SKM-1 treated with dmso at 0.1 percent for 144 hours (cell line): ENCODE measurements around the gene FITM1.
A peak's percentile ranks its signal among the peaks of the same experiment; 100 is the strongest.
"Not testable (repeated sequence)": the region's sequence is repeated elsewhere in the genome, so short reads cannot be mapped to it uniquely, and the experiment has no call there.

ENCODE experiments used
- DNase-seq: peaks from one replicate; lab custom pipeline; 2025; ENCODE audit not compliant: unreplicated experiment; lab: John Stamatoyannopoulos, UW

Gene FITM1

DNA sequence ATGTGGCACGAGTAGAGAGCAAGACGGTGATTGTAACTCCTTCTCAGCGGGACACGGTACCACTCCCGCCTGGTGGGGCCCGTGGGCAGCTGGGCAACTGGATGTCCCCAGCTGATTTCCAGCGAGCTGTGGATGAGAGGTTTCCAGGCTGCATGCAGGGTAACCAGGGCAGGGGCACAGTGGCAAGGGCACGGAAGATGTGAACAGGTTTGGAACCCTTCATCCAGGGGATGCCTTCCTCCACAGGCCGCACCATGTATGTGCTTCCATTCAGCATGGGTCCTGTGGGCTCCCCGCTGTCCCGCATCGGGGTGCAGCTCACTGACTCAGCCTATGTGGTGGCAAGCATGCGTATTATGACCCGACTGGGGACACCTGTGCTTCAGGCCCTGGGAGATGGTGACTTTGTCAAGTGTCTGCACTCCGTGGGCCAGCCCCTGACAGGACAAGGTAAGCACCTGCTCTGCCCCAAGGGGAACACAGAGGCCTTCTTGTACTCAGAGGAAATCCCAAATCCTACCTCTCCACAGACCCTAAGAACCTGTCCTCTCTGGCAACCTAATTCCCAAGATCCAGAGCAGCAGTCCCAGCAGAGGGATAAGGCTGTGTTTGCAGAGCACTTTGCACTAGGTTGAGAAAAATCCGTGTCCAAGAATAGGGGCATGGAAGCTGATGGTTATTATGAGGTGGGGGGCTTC, 32.1 kb upstream of the FITM1 start:
- DNase-seq: no peak

DNA sequence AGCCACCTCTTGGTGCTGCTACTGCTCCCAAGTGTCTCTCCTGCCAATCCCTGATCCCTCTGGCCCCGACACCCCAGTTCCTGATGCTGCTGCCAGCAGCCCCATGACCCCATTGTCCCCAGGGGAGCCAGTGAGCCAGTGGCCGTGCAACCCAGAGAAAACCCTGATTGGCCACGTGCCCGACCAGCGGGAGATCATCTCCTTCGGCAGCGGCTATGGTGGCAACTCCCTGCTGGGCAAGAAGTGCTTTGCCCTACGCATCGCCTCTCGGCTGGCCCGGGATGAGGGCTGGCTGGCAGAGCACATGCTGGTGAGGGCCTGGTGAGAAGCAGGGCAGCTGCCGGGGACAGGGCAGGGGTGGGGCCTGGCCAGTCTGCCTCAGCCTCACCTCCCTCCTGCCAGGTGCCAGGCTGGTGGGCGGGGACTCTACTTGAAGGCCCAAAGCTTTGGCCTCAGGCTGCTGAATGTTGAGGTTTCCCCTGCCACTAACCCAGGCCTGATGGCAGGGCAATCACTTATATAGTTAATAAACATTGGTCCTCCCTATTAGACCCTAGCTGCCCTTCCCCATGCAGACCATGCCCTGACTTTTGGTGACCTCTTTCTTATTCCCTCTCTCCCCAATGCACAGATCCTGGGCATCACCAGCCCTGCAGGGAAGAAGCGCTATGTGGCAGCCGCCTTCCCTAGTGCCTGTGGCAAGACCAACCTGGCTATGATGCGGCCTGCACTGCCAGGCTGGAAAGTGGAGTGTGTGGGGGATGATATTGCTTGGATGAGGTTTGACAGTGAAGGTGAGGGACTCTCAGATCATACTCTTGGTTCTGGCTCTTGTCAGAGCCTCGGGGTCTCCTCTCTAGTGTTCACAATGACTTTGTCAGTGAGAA, 31.3 kb upstream of the FITM1 start:
- no peak for DNase-seq

DNA sequence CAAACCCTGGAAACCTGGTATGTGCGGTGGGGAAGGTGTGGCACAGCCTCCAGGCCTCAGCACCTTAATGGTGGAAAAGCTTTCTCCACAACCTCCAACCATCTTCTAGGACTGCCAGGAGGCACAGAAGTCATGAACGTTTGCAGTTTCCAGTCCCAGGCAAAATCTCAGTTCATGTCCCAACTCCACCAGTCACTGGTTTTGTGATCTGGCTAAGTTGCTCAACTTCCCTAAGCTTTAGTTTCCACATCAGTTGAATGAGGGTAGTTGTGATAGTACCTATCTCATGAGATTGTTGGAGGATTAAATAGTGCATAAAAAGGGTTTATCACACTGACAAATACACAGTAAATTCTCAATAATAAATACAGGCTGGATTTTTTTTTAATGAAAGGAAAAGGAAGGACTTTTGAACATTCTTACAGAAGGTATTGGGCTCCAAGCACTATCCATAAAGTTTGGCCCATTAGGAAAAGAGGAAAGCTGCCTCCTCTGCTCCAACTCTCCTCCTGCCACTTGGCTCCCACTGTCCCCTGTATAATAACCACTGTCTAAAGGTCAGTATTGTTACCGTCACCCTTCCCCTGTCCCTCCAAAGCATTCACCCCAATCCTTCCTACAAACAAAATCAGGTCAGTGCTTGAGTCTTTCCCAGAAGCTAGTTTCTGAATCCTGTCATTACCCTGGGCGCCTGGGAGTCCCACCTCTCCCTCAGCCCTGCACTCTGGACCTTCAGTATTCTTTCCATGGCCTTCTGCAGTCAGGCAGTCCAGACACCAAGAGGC, 30.1 kb upstream of the FITM1 start:
- DNase-seq: no peak

DNA sequence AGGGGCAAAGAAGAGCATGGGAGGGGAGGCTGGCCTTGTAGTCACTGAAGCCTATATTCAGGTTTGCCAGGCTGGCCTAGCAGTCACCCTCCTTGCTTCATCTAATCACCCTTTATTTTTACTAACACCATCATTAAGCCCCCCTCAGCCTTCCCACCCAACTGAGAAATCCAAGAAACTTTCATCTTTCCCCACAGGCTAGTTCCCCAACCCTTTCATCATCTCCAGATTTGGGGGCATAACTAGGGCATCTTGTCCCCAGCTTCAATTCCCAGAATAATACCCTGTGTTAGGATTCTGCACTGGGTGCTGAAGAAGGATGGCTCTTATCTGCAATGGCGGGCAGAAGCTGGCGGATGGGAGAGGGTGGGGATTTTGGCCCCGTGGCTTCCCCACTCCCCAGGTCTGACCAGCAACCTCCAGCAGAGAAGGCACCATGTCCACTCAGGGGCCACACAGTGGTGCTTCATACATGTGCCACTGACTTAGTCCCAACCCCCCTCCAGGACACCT, 29.4 kb upstream of the FITM1 start:
- DNase-seq: no peak

DNA sequence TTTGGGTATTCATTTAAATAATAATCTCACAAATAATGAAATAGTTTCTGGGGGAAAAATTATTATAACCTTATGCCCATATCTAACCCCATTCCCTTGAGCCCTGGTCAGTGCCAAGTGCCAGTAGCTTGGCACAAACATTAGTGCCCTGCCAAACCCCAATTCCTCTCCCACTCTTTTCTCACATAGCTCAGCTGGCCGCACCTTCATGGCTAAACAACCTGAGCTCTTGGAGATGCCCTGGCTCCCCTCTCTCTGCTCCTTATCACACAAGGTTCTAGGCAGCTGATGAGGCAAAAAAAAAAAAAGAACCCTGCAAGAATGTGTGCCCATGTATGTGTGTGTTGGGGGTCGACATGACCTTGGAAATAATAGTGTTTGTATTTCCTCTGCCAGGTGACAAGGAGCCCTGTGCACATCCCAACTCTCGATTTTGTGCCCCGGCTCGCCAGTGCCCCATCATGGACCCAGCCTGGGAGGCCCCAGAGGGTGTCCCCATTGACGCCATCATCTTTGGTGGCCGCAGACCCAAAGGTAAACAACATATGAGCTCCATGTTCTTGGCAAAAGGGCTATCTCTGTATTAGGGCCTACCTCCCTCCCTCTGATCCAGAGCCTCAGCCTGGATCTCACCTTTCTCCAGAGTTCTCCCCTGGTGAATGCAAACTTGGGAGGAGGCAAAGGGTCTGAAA, 28.0 kb upstream of the FITM1 start:
- DNase-seq: no peak

DNA sequence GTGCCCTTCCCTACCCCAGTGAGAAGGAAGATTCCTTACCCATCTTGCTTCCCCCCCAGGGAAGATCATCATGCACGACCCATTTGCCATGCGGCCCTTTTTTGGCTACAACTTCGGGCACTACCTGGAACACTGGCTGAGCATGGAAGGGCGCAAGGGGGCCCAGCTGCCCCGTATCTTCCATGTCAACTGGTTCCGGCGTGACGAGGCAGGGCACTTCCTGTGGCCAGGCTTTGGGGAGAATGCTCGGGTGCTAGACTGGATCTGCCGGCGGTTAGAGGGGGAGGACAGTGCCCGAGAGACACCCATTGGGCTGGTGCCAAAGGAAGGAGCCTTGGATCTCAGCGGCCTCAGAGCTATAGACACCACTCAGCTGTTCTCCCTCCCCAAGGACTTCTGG, 27.0 kb upstream of the FITM1 start:
- no peak for DNase-seq

DNA sequence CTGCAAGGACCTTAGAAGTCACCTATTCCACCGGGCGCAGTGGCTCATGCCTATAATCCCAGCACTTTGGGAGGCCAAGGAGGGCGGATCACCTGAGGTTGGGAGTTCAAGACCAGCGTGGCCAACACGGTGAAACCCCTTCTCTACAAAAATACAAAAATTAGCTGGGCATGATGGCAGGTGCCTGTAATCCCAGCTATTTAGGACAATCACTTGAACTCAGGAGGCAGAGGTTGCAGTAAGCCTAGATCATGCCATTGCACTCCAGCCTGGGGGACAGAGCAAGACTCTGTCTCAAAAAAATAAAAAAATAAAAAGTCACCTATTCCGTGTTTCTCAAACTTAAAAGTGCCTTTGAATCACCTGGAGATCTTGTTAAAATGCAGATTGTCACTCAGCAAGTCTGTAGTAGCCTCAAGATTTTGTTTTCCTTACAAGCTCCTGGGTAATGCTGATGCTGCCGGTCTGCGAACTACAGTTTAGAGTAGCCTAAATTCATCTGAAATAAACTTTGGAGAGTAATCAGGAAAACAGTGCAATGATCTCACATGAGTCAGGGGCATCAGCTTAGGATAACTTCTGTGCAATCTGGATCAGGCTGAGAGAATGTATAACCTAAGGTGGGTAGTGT, 24.7 kb upstream of the FITM1 start:
- DNase-seq: not testable (repeated sequence)

DNA sequence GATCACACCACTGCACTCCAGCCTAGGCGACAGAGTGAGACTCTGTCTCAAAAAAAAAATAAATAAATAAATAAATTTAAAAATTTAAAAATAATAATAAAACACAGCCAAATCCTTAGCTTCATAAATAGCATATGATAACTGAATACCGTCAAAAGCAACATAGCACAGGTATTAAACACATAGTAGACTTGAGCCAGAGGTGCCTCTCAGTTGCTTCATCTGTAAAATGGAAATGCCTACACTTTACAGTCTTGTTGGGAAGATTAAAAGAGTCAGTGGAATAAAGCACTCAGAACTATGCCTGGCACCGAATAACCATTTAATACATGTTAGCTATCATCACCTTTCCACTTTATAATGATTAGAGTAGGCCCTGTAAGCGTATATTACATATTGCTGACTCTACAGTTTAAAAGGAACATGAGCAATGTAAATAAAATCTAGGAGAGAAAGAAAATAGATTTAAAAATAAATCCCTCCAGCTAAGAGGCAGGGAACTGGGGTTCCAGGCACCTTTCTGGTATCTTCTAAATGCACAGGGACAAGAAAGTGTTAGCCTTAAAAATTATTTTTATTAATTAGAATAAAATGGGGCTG, 23.7 kb upstream of the FITM1 start:
- no peak for DNase-seq

DNA sequence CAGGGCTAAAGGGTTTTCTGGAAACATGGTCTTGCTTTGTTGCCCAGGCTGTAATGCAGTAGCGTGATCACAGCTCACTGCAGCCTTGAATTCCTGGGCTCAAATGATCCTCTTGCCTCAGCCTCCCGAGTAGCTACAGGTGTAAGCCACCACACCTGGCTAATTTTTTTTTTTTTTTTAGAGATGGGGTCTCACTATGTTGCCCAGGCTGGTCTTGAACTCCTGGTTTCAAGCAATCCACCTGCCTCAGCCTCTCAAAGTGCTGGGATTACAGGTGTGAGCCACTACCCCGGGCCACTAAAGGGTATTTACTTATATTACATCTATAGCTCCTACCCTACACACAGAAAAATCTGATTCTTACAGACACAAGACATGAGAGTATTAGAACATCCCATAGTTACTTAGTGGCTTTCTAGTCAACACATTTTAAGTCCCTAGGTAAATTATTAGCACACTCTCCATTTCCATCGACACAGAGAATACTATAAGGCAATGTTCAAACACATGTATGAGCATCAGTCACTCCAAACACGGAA, 22.1 kb upstream of the FITM1 start:
- DNase-seq: no peak

DNA sequence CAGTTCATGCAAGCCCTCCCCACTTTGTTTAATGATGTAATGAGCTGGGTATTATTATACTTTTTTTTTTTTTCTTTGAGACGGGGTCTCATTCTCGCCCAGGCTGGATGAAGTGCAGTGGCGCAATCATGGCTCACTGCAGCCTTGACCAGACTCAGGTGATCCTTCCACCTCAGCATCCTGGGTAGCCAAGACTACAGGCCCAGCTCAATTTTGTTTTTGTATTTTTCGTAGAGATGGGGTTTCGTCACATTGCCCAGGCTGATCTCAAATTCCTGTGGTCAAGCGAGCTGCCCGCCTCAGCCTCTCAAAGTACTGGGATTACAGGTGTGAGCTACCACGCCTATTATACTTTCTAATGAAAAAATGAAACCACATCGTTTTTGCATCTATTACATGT, 20.4 kb upstream of the FITM1 start:
- no peak for DNase-seq

DNA sequence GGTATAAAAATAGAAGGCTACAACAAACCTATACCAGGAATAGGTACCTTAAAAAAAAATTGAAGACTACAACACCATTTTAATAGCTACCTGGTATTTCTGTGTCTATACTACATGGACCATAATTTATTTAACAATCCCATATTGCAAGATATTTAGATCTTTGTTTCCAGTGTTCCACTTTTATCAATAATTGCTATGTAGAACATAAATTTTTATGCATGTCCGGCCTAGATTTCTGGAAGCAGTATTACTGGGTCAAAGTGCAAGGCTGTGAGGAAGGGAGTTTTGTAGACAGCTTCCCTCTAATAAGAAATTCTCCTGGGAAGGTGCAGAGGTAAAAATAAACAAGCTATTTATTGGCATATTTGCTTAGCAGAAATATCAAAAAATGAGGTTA, 19.9 kb upstream of the FITM1 start:
- no peak for DNase-seq

DNA sequence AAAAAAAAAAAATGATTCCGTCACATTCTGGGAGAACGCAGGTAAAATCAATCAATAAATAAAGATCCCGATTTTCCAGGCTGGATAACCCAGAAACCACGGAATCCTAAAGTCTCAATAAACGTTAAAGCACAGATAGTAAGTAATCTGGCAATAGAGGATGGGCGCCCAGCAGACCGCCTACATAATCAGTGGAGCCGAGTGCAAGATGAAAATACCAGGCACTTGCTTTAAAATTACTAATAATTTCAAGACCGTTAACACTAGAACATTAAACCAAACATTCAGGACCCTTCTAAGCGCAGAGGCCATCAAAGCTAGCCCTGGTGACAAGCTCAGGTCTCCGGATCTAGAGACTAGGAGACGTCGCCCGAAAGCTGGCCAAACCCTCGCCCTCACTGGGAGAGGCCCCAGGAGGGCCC, 17.1 kb upstream of the FITM1 start:
- no peak for DNase-seq

DNA sequence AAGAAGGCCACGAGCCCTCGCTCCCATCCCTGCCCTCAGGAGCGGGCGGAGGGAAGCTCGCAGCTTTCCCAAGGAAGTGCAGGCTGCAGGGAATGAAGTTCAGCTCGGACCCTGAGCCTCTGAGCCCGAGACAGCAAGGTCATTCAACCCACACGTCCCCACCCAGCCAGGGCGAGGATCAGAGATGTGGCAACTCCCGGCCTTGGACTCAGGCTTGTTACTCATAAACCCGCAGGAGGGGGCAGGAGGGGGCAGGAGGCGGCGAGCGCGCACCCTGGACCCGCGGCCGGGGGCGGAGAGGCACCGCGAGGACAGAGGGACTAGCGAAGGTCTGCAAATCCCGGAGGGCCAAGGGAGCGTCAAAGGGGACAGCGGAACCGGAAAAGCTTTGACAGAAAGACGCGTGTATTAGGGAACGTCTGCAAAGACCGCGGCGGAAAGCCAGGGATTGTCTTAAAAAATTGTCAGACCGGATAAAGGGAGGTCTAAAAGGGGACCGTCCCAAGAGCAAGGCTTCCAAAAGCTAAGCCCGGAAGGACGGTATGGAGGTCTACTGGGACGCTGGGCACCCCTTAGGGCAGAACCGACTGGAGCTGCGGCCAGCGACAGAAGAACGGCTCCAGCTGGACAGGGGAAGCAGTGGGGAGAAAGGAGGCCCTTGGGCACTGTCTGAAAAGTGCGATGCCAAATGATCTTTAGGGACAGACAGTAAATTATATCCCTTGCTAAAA, 16.5 kb upstream of the FITM1 start:
- DNase-seq: peak; percentile 80

DNA sequence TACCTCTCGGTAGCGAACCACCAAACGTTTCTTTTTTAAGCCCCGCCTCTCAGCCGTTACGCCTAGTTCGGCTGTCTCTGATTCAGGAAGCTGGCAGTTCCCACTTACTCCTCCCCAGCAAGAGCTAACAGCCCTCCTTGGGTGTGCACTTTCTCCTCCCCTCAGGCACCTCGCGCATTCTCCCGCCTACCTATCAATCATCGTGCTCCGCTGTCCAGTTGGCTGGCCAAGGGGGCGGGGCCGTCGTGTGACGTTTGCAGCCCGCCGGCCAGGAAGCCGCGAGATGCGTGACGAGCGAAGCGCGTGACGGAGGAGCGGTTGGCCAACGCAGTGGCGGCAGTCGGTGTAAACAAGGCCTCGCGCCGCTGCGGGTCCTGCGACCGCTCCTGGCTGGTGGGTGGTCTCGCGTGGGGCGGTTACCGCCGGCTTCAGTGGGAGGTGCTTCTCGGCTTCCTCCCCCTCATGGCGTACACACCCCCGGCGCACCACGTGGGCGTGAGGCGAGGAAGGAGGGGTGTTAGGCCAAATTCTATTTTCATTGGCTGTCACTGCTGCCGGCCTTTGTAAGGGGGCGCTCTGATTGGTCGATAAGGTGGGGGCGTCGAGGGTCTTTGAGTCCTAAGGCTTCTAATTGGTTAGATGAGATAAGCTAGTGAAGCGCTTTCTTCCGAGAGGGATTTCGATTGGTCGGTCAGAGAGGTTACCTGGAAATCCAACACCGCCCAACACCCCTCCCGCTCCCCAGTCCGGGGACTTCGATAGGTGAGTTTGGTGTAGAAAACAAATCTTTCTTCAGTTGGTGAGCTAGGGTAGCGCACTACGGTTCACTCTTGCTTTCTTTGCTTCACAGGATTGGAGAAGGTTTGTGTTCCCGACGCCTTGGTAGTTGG, 15.7 kb upstream of the FITM1 start, which contains the start of the genes DCAF11 and NRL:
Gene DCAF11, plus strand, starts transcription at position 246 of the 890 bp plus-strand sequence. CDS start 818 bp downstream, outside the sequence.
Gene NRL, minus strand, starts transcription at position 418 of the 890 bp plus-strand sequence. CDS start 32,101 bp downstream, outside the sequence.
- peak; percentile 97 for DNase-seq

DNA sequence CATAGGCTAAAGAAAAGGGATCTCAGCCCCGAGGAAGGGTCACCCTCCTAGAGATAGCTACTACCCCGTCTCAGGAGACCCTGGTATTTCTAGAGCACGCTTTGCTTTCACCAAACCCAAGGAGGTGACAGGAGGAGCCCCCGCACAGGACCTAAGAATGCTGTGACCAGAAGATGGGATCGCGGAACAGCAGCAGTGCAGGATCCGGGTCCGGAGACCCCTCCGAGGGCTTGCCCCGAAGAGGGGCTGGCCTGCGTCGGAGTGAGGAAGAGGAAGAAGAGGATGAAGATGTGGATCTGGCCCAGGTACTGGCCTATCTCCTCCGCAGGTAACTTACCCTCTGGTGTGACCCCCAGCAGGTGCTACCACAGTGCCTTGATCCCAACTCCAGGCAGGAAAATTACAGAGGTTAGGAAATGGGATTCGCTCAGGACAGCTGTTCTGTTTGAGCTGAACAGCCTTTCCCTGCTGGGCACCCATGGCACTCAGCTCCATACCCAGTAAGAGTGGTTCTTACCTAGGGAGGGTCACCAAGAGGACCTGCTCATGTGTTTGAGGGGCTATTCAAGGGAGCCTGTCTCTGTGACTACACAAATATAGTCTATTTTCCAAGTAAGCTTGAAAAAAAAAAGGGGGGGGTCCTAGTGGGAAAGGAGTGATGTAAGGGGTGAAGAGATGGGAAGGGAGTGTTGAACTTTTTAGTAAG, 14.9 kb upstream of the FITM1 start:
- DNase-seq: no peak

DNA sequence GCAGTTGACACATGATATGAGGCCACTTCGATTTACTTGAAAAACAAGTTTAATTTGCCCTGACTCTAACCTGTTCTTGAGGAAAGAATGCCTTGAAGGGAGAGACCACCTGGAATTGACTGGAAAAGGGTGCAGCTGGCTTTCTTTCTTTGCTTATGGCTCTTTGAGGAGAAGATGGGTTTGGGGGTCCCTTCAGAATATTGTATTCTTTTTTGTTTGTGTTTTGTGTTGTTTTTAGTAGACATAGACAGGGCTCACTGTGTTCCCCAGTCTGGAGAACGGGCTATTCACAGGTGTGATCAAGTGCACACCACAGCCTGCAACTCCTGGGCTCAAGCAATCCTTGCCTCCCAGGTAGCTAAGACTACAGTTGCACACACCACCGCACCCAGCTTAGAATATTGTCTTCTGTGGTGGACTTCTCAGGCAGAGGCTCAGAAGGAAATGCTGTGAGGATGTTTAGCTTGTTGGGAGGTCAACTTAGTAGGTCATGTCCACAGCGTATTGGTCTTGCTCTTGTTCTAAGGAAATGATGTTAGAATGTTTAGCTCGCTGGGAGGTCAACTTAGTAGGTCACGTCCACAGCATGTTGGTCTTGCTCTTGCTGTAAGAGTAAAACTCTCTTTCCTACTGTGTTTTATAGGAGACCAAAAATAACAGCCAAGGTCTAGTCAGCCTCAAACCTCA, 14.2 kb upstream of the FITM1 start:
- DNase-seq: no peak

DNA sequence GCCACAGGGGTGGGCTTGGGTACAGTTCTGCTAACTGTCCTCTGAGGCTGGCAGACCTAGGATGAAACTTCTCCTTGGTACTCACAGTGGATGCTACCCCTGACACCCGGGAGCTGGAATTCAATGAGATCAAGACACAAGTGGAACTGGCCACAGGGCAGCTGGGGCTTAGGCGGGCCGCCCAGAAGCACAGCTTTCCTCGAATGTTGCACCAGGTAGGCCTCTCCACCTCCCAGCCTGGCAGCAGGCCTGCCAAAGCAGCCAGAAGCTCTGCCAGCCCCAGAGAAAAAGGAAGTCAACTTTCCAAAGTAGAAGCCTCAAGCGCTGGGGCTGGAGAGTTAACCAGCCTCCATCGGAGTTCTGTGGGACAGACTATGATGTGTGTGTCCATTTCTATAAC, 13.3 kb upstream of the FITM1 start:
- no peak for DNase-seq
